Endothelial cell of hepatic sinusoid (primary cell): Measurements from ENCODE around the gene TMBIM4.

Experiments
- in situ Hi-C: cut with HindIII; loops from 2 replicates; pipeline ENCODE4 v1.10.0; 2017; ENCODE audit warnings: low sequenced_read_pairs

Gene TMBIM4

DNA sequence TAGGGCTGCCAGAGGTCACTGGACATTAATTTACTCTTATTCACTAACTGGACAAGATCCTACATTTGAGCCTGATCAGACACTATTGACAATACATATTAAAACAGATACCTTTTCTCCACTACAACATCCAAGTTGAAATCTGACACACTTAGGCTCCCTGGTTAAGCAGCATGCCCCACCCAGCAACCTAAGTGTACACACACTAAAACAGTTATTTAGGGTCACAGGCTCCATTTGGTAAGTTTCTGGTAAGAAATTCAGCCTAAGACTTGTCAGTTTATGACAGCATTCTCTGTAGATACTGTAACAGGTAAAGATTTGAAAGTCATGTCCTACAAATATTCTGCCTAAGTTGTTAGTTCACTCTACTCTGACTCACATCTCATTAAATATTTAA lies 27.0 kb downstream of the TMBIM4 start:
- in situ Hi-C loops: no loop called here

DNA sequence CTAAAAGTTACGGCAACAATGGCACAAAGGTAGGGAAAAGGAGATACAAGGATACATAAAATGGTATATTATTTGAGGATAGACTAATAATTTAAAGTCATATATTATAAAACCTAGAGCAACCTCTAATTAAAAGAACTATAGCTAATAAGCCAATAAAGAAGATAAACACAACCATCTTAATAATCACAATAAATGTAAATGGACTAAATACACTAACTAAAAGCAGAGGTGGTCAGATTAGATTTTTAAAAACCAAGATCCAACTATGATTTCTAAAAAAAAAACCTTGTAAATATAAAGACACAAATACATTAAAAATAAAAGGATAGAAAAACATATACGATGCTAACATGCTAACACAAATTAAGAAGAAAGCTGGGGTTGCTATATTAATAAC lies 28.5 kb downstream of the TMBIM4 start:
- in situ Hi-C loops: no loop called here

DNA sequence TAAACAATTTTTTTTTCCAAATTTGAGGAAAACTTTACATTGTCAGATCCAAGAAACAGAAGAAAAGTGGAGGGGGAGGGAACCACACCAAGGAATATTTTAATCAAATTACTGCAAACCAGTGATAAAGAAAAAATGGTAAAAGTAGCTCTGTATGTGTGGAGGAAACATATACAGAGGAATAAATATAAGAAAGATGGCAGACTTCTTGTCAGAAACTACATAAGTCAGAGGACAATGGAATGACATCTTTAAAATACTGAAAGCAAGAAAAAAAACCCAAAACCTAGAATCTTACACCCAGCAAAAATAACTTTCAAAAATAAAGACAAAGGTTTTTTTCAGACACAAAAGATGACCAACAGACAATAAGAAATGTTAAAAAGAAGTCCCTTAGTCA lies 29.1 kb downstream of the TMBIM4 start:
- in situ Hi-C loops: no loop called here

DNA sequence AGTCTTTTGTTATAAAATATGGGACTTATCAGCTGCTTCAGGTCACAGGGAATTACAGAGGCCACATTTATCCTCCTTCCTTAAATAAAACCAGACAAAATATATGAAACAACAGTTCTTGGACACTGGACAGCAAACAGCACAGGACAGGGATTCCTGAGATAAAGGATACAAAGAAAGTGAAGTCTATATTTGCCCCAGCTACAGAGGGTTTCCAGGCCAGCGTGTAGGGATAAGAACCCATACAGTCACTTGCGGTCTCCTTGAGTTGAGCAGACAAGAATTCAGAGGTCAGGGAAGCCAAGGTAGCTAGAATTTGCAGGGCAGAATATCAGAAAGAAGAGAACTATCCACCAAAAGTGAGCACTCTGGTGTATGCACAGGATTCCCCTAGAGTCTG lies 30.5 kb downstream of the TMBIM4 start:
- in situ Hi-C loops: loop anchor here (5.0 kb wide), 1 partner anchor 98 kb away; no protein-coding TSS in a partner anchor

DNA sequence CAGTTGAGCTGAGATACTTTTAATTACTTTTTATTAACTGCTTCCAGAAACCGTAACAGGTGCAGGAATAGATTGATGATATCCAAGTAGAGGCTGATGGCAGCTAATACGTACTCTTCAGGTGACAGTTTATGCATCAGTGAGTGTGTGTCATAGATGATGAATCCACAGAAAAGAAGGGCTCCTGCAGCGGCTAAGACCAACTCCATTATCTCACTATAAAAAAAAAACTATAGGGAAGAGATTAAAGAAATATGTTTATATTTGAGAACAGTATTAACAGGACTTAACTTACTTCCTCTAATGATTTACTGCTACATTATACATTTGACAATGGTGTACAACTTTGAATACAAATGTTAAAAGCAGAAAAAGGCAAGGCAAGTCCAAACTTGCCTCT lies 31.9 kb downstream of the TMBIM4 start:
- in situ Hi-C loops: loop anchor here (5.0 kb wide), 1 partner anchor 99 kb away; no protein-coding TSS in a partner anchor

DNA sequence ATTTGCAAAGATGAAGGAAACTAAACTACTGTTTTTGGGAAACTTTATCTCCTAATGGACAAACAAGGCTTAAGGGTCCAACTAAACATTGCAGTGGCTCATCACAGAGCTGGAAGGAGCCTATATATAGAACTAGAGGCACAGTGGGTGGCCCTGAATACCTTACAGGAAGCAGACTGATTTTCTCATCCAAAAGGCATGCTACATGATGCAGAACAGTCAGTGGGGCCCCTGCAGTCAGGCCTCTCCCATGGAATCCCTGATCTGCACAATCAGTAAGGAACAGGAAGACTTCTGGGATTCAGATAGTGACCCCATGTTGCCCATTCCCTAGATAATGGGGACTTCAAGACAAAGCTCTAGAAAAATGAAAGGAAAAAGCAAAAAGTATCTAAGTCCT lies 37.4 kb downstream of the TMBIM4 start:
- in situ Hi-C loops: no loop called here

DNA sequence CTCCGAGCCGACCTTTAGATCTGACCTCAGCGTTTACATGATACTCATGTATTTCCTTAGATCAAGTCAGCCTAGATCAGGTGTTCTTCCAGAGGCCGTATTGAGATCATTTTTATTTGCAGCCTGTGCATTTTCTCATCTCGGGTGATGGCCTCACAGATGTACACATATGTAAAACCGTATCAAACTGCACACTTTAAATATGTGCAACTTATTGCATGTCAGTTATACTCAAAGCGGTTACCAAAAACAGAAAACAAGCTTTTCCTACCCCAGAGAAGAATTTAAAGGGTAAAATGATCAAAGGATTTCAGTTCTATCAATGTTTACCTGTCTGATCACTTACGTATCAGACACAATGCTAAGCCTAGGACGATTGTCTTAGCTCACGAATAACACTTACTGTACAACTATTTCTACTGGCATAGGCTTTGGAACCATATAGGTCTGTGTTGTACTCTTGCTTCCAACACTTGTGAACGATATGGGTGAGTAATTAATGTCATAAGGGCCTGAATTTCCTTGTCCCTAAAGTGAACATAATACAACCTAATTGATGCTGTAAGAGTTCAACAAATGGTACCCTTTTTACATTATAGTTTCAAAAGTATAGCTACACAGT lies 38.6 kb downstream of the TMBIM4 start:
- in situ Hi-C loops: no loop called here

DNA sequence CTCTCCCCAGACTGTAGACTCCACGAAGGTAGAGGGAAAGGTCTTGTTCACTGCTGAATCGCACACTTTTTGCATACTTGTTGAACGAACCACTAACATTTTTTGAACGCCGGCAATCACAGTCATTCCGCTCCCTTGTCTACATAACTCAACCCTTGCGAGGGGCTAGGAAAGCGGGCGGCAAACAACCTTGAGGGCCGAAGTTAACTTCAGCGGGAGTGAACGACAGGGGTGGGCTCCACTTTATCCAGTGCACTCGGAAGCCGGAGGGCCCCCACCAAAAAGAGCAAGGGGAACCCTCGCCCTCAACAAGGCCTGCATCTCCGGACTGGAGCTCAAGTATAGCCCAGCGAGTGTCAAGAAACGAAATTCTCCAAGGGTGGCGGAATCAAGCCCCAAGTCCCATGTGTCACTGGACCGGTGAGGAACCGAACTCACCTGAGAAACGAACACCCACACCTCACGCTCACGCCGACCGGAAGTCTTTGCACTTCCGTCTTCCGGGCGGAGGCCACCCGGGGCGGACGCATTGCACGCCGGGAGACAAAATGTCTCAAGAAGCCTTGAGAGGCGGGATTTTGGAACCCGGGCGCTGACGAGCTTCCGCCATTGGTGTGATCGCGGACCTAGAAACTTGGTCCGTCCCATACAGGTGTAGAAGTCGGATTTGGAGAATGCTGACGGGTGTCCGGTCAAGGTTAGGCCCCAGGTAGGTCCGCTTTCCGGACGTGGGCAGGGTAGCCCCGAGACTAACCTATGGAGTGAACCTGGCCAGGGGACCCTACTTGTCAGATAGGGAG lies 39.3 kb downstream of the TMBIM4 start, which contains the start of gene LLPH:
Gene LLPH, minus strand, starts transcription at position 484 of the 800 bp plus-strand sequence. CDS start 1,644 bp downstream, outside the sequence.
- in situ Hi-C loops: no loop called here

DNA sequence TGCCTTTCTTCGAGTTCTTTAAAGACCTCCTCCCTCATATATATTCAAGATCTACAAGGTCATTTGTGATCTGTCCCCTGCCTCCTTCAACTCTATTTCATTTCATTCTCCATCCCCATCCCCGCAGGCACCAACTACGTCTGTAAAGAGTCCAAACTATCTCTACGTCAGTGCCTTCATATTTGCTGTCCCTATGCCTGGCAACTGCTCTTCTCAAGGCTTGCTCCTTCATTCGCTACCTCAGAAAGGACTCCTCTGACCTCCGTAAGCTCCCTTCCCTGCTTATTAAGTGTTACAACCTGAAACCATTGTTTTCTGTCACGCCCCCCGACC lies 39.9 kb downstream of the TMBIM4 start:
- in situ Hi-C loops: no loop called here

DNA sequence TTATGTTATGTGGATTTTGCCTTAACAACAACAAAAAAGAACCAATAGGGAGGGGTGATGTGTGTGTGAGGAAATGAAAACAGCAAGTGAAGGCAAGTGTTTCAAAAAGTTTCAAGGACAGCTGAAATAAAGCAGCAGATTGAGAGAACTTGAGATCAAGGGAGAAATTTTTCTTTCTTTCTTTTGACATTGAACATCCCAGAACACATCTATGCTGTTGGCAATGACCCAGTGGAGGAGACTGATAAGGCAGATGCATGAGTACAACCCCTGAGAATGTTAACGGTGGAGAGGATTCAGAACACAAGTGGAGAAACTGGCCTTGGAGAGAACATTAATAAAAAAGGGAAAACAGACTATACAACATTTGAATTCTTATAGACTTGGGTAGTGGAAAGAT lies 42.1 kb downstream of the TMBIM4 start:
- in situ Hi-C loops: no loop called here

DNA sequence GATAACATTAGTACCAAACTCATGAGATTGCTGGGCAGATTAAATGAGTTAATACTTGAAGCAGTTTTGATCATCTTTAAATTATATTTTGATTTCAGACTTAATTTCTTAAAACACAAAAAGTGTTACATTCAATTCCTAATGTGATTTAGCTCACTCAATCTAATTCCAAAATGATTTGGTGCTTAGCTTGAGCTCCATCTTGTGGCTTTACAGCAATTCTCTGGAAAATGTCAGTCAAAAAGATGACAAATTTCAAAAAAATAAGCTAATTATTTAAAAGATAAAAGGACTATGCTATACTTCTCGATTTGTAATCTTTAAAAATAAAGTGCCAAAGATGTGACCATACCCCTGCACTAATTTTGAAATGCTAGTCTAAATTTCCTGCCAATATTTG lies 49.3 kb downstream of the TMBIM4 start:
- in situ Hi-C loops: loop anchor here (25.0 kb wide), 1 partner anchor 1233 kb away; no protein-coding TSS in a partner anchor

DNA sequence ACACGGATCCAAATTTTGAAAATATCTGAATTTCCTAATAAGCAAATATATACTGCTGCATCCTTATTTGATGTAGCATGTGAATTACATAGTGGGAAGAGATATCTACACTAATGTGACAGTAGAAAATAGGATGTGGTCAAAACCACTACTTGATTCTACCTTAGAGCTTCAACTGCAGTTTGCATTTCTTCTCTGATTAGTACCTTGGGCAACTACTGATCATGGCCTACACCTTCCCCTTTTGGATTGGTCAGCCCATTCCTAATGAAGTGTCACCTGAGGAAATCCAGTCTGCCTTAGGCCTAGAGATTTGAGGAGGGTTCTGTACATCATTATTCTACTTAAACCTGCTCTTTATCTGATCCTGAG lies 49.9 kb downstream of the TMBIM4 start:
- in situ Hi-C loops: loop anchor here (25.0 kb wide), 1 partner anchor 1233 kb away; no protein-coding TSS in a partner anchor

DNA sequence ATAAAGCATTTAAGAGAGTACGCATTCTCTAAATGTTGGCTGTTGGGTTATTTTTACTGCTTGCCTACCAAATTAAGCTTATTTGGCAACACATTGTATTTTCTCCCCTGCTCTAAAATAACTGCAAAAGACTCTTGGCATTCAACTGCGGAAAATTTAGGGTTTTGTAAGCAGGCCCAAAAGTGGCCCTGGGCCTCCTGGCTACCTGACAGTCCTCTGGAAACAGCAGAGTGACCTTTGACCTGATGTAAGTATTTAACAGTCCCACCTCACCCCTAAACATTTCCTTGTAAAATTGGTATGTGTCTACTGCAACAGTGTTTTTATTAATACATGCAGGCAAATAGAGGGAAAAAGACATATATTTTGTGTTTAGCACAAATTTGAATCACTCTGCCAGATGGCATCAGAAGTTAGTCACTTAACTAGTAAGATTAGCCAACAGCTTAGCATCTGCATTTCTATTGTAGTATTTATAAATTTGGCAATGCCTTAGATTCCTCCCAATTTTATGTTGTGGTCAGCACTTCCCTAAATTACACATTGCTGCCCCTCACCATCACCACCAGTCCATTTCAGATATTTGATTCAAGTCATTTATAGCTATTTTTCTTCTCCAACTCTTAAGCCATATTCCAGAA lies 50.4 kb downstream of the TMBIM4 start:
- in situ Hi-C loops: loop anchor here (25.0 kb wide), 1 partner anchor 1232 kb away; no protein-coding TSS in a partner anchor

DNA sequence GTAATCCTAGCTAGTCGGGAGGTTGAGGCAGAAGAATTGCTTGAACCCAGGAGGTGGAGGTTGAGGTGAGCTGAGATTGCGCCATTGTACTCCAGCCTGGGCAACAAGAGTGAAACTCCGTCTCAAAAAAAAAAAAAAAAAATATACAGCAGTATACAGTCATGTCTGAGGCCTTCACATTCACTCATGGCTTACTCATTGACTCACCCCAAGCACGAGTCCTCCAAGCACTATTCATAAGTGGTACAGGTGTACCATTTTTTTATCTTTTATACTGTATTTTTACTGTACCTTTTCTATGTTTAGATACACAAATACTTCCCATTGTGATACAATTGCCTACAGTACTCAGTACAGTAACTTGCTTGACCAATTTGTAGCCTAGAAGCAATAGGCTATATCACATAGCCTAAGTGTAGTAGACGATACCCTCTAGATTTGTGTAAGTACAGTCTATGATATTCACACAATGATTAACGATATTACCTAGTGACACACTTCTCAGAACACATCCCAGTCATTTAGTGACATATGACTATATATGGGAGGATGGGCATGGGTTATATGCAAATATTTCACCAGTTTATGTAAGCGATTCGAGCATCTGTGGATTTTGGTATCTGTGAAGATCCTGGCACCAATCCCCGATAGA lies 51.4 kb downstream of the TMBIM4 start:
- in situ Hi-C loops: loop anchor here (25.0 kb wide), 1 partner anchor 1231 kb away; no protein-coding TSS in a partner anchor

DNA sequence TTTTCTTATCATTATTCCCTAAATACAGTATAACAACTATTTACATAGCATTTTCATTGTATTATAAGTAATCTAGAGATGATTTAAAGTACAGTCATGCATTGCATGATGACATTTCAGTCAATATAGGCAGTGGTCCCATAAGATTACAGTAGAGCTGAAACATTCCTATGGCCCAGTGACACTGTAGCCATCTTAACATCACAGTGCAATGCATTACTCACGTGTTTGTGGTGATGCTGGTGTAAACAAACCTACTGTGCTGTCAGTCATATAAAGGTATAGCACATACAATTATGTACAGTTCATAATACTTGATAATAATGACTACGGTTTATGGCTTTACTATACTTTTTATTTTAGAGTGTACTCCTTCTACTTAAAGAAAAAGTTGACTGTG lies 52.6 kb downstream of the TMBIM4 start:
- in situ Hi-C loops: loop anchor here (25.0 kb wide), 1 partner anchor 1230 kb away; no protein-coding TSS in a partner anchor

DNA sequence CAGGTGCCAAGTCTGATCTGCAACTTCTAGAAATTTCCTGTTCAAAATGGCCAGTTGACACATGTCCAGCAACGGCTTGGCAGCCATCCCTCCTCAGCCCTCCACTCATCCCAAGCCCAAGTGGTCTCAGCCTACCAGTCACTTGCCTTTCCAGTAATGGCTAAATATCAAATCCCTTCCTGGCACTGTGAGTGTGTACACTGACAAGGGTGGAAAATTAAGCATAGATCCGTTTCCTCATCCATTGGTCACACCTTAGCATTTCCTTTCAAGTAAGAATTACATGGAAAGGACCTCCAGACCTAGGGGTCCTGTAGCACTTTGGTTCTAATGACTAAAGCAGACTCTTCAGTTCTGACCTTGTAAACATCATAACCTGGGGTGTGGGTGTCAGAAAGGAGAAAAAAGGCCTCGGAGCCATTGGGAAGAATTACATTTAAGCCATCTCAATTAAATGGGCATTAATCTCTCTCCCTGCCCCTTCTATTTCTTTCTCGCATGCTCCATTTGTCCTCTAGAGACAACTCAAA lies 54.7 kb downstream of the TMBIM4 start:
- in situ Hi-C loops: loop anchor here (25.0 kb wide), 1 partner anchor 1228 kb away; no protein-coding TSS in a partner anchor

DNA sequence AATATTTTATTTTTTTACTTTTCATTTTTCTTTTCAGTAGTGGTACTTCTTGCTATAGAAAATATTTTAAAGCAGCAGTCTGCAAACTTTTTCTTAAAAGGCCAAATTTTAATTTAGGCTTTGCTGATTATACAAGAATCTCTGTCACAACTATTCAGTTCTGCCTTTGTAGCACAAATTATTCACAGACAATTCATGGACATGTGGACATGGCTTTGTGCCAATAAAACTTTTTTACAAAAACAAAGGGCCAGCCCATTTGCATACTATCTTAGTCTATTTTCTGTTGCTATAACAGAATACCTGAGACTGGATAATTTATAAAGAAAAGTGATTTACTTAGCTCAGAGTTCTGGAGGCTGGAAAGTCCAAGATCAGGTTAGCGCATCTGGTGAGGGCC lies 56.3 kb downstream of the TMBIM4 start:
- in situ Hi-C loops: loop anchor here (25.0 kb wide), 1 partner anchor 1226 kb away; no protein-coding TSS in a partner anchor

DNA sequence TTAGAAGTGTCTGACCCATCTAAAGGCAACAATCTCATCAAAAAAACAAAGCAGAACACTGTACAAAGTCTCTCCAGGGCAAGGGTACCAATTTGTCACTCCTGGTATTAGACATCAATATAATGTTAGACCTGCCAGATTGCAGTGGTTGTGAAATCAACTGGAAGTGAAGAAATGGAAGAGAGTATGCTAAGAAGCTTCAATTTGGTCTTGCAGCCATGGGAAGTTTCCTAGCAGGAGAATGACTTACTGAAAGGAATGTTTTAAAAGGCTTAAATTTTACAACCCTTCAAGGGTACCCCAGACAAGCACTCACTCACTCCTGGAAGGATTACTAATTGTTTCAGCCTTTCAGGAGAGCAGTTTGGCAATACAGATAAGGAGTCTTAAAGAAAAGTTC lies 58.2 kb downstream of the TMBIM4 start:
- in situ Hi-C loops: loop anchor here (25.0 kb wide), 1 partner anchor 1224 kb away; no protein-coding TSS in a partner anchor

DNA sequence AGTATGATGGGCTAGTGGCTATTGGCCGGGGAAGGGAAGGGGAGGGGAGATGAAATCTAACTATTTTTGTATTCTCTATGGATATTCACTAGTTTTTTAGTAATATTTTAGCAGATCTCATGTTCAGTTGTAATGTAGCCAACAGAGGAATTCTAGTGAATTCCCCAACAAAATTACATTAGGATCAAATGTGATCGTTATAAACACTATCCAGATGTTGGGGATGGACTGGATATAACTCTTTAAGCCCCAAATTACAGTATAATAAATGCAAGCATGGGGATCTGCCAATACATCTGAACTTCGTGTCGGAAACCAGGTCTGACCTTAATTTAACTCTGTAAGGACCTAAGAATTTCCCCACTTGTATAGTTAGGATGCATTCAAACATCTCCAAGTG lies 60.7 kb downstream of the TMBIM4 start:
- in situ Hi-C loops: loop anchor here (25.0 kb wide), 1 partner anchor 1222 kb away; no protein-coding TSS in a partner anchor

DNA sequence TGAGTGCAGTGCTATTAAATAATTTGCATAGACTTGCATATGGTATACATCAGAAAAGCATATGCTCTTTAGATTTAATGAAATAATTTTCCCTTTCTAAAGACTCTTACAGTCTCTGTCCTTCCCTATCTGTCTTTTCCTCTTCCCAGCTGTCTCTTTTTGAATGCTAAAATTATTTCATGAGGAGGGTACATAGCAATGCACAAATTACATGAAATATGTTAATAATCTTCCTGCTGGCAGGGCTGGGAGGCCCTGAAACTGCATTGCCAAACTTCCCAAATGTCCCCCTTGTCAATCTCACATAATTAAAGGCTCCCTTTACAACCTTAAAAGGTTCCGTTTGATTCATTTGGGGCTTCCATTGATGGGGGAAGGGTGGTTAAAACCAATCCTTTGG lies 61.4 kb downstream of the TMBIM4 start:
- in situ Hi-C loops: loop anchor here (25.0 kb wide), 1 partner anchor 1221 kb away; no protein-coding TSS in a partner anchor
